ENCODE results near the gene CEP72.

GRCh38 chr5:652023-652515, 39.9 kb downstream of the CEP72 start:
- no peak for TF ChIP-seq POLR2AphosphoS5 (IDR thresholded peaks at IDR 0.05; ENCODE audit: low read depth, low read length)
- TF ChIP-seq, protein P1, sequence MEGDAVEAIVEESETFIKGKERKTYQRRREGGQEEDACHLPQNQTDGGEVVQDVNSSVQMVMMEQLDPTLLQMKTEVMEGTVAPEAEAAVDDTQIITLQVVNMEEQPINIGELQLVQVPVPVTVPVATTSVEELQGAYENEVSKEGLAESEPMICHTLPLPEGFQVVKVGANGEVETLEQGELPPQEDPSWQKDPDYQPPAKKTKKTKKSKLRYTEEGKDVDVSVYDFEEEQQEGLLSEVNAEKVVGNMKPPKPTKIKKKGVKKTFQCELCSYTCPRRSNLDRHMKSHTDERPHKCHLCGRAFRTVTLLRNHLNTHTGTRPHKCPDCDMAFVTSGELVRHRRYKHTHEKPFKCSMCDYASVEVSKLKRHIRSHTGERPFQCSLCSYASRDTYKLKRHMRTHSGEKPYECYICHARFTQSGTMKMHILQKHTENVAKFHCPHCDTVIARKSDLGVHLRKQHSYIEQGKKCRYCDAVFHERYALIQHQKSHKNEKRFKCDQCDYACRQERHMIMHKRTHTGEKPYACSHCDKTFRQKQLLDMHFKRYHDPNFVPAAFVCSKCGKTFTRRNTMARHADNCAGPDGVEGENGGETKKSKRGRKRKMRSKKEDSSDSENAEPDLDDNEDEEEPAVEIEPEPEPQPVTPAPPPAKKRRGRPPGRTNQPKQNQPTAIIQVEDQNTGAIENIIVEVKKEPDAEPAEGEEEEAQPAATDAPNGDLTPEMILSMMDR (IDR thresholded peaks at IDR 0.05), result no peak
- no peak for TF ChIP-seq MXI1 (IDR thresholded peaks at IDR 0.05; ENCODE audit: low read depth, low read length)
- no peak for TF ChIP-seq RXRA (IDR thresholded peaks at IDR 0.05; ENCODE audit: borderline replicate concordance, low read depth)
- TF ChIP-seq, protein P2, sequence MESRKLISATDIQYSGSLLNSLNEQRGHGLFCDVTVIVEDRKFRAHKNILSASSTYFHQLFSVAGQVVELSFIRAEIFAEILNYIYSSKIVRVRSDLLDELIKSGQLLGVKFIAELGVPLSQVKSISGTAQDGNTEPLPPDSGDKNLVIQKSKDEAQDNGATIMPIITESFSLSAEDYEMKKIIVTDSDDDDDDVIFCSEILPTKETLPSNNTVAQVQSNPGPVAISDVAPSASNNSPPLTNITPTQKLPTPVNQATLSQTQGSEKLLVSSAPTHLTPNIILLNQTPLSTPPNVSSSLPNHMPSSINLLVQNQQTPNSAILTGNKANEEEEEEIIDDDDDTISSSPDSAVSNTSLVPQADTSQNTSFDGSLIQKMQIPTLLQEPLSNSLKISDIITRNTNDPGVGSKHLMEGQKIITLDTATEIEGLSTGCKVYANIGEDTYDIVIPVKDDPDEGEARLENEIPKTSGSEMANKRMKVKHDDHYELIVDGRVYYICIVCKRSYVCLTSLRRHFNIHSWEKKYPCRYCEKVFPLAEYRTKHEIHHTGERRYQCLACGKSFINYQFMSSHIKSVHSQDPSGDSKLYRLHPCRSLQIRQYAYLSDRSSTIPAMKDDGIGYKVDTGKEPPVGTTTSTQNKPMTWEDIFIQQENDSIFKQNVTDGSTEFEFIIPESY (IDR thresholded peaks at IDR 0.05; ENCODE audit: borderline replicate concordance, low read depth), result no peak
- TF ChIP-seq USF2 (IDR thresholded peaks at IDR 0.05; ENCODE audit: borderline replicate concordance, low read depth, low read length), result no peak
- no peak for TF ChIP-seq REST (IDR thresholded peaks at IDR 0.05; ENCODE audit: low read depth, low read length)
- no peak for TF ChIP-seq SIN3A (IDR thresholded peaks at IDR 0.05; ENCODE audit: borderline replicate concordance, low read depth, low read length)
- TF ChIP-seq, protein P3, sequence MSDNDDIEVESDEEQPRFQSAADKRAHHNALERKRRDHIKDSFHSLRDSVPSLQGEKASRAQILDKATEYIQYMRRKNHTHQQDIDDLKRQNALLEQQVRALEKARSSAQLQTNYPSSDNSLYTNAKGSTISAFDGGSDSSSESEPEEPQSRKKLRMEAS (IDR thresholded peaks at IDR 0.05; ENCODE audit: low read depth), result no peak
- no peak for TF ChIP-seq EP300 (IDR thresholded peaks at IDR 0.05; ENCODE audit: borderline replicate concordance in 1 of 2, low read depth in 1 of 2, low read length in 1 of 2)
- TF ChIP-seq GATA2 (CRISPR knock-in tag; IDR thresholded peaks at IDR 0.05), result no peak
- no peak for TF ChIP-seq SMC3 (IDR thresholded peaks at IDR 0.05; ENCODE audit: low read depth, low read length)
- TF ChIP-seq, protein P4, sequence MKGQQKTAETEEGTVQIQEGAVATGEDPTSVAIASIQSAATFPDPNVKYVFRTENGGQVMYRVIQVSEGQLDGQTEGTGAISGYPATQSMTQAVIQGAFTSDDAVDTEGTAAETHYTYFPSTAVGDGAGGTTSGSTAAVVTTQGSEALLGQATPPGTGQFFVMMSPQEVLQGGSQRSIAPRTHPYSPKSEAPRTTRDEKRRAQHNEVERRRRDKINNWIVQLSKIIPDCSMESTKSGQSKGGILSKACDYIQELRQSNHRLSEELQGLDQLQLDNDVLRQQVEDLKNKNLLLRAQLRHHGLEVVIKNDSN (IDR thresholded peaks at IDR 0.05; ENCODE audit: borderline replicate concordance, low read depth), result no peak

Data from SK-N-SH (cell line).